ENCODE measurements around the gene SH3GL3.

GRCh38 chr15:83424101-83424500, 23.0 kb upstream of the SH3GL3 start:
- TF ChIP-seq YY1 (IDR thresholded peaks at IDR 0.05; ENCODE audit: insufficient read depth, insufficient read length) (no peak), SUZ12 (IDR thresholded peaks at IDR 0.05; ENCODE audit: extremely low read depth, insufficient read depth, insufficient read length) (no peak), ZNF274 (IDR thresholded peaks at IDR 0.05; ENCODE audit: low read depth, low read length) (no peak)

All from NT2/D1 (cell line).